ENCODE data around the gene PRRT2. TPM values are rescaled to one million over a fixed set of nuclear protein-coding genes. Genes with fewer than 3 reads are reported as not detected.

Gene PRRT2
- total and polyA plus RNA-seq, 2 donors (not counting 3 experiments of a cell fraction or from before 2014, with no cell fraction given), result 3.3 TPM

- Histone ChIP-seq H3K4me1 (ENCODE audit: control insufficient read depth, extremely low read depth, insufficient read depth, low read length) (peaks cover 47% of the 10 kb centered on the region), H3K4me3 (replicated peaks in 1 of 3; ENCODE audit: insufficient read depth in 1 of 3, low read depth in 1 of 3, low read length in 3 of 3) (no peak overlapping the region), H2AFZ (ENCODE audit: low read depth, low read length) (peak overlapping the region; percentile 7), H3K36me3 (ENCODE audit: control insufficient read depth in 2 of 2, extremely low read depth in 1 of 2, insufficient read depth in 2 of 2, low read length in 2 of 2) (no peaks in the 10 kb centered on the region), H3K27ac (ENCODE audit: insufficient read depth, low read depth, low read length) (peak overlapping the region; percentile 73), H3K4me2 (ENCODE audit: insufficient read depth, low read length) (peak overlapping the region; percentile 40), H3K27me3 (ENCODE audit: control insufficient read depth in 2 of 2, insufficient read depth in 2 of 2, low read length in 2 of 2) (no peaks in the 10 kb centered on the region), H3K9me3 (replicated peaks; ENCODE audit: control insufficient read depth, insufficient read depth, low read length) (no peaks in the 10 kb centered on the region), H3K9ac (replicated peaks; ENCODE audit: extremely low read depth, insufficient read depth, low read length) (no peak overlapping the region), H4K20me1 (replicated peaks; ENCODE audit: control insufficient read depth, extremely low read depth, insufficient read depth, low read length) (no peaks in the 10 kb centered on the region), H3K9me1 (replicated peaks; ENCODE audit: control insufficient read depth, extremely low read depth, insufficient read depth, low read length) (no peaks in the 10 kb centered on the region), H3K79me2 (ENCODE audit: control insufficient read depth, insufficient read depth, low read length) (peaks cover 29% of the 10 kb centered on the region)
- no TSS peak for BruUV-seq (replicated peaks)
- ChIA-PET CTCF (interaction anchor here (0.6 to 7.0 kb wide), 8 partner anchors 9 to 125 kb away, joined by 3 to 66 read pairs (median 4); partner anchors contain the start of gene PAGR1), POLR2A (interaction anchor here (0.6 kb wide), 1 partner anchor 18 kb away, joined by 3 read pairs; no protein-coding TSS in a partner anchor)
- DNase-seq (ENCODE audit: low read depth, low spot score) (peak; percentile 65), FAIRE-seq (no peak)
- TF ChIP-seq MAX (IDR thresholded peaks at IDR 0.05; ENCODE audit: insufficient read depth, insufficient read length) (no peak), FOS (IDR thresholded peaks at IDR 0.05; ENCODE audit: borderline replicate concordance, insufficient read depth, low read length) (peak; percentile 39), GATA2 (IDR thresholded peaks at IDR 0.05; ENCODE audit: insufficient read depth, insufficient read length, low read depth, low read length) (no peak), POLR2AphosphoS5 (IDR thresholded peaks at IDR 0.05; ENCODE audit: insufficient read depth, low read depth, low read length) (no peak), JUN (IDR thresholded peaks at IDR 0.05; ENCODE audit: borderline replicate concordance, insufficient read depth, insufficient read length, low read depth) (no peak)
- intact Hi-C loops (cut with micrococcal nuclease), result loop anchor here (10.0 kb wide), 1 partner anchor 79 kb away; the partner anchor contains the start of gene ASPHD1
- dilution Hi-C loops (cut with MboI; ENCODE audit: extremely low pct_ligation_motif_present, low sequenced_read_pairs), result no loop called here
These were observed 13.4 kb downstream of the PRRT2 start for GRCh38 chr16:29825145-29826044.

Data from endothelial cell of umbilical vein (primary cell).